Measurements from ENCODE around the gene TBC1D7. TPM values are rescaled to one million over a fixed set of nuclear protein-coding genes. Genes with fewer than 3 reads are reported as not detected.

The TBC1D7 gene
- polyA plus RNA-seq, 1 of the 3 experiments (the other 2 are of a cell fraction), result 25.2 TPM

DNA sequence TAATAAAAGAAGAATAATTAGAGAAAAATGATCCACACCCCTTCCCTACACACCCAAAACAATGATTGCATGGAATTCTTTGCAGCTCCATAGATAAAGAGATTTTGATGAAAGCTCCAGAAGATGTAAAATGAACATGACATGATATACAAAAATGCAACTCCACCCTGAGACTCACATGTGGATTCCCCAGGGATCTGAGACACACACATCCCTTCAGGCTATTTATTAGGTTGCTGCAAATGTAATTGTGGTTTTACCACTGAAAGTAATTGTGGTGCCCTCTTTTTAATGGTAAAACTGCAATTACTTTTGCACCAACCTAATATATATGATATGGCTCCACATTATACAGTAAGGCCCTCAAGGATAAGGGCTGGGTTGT, 40.4 kb upstream of the TBC1D7 start (continued):
- TF ChIP-seq, protein P1, sequence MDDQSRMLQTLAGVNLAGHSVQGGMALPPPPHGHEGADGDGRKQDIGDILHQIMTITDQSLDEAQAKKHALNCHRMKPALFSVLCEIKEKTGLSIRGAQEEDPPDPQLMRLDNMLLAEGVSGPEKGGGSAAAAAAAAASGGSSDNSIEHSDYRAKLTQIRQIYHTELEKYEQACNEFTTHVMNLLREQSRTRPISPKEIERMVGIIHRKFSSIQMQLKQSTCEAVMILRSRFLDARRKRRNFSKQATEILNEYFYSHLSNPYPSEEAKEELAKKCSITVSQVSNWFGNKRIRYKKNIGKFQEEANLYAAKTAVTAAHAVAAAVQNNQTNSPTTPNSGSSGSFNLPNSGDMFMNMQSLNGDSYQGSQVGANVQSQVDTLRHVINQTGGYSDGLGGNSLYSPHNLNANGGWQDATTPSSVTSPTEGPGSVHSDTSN (IDR thresholded peaks at IDR 0.05), result no peak
- TF ChIP-seq NFIC (IDR thresholded peaks at IDR 0.05; ENCODE audit: borderline replicate concordance) (no peak), RCOR1 (IDR thresholded peaks at IDR 0.05; ENCODE audit: low read length) (no peak), FOXM1 (IDR thresholded peaks at IDR 0.05; ENCODE audit: low read depth) (no peak), YY1 (IDR thresholded peaks at IDR 0.05; ENCODE audit: low read depth) (no peak), SIN3A (IDR thresholded peaks at IDR 0.05; ENCODE audit: borderline replicate concordance, low read depth, low read length) (no peak), EZH2phosphoT487 (IDR thresholded peaks at IDR 0.05; ENCODE audit: borderline replicate concordance, low read depth) (no peak), GABPA (IDR thresholded peaks at IDR 0.05; ENCODE audit: low read depth) (no peak)

DNA sequence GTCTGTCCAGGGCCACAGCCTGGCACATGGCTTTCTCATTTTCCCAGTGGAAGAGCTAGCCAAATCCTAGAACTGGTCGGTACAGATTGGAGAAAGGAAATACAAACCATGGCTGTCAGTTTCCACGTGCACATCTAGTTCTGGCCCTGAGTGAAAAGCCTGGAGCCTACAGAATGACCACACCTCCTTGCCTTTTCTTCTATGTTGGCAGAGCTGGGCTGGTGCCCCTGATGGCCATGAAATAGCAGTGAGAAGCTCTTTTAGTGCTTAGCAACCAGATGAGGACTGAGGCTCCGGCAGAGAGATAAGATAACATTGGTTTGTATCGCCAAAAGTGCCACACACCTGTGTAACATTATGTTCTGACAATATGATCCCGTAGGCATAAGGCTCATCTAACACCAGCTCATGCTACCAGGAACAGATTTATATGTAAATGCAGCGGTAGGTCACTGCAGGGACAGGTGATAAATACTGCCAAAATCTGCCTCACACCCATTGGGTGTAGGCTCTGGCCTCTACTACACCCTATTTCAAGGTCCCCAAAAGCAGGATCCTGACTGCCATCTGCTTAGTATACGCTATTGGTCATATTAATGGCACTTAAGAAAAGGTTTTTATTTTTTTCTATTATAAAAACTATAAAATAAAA, 39.9 kb upstream of the TBC1D7 start:
- TF ChIP-seq YY1 (IDR thresholded peaks at IDR 0.05; ENCODE audit: low read depth), result no peak
- TF ChIP-seq FOSL2 (IDR thresholded peaks at IDR 0.05; ENCODE audit: borderline replicate concordance, low read depth), result no peak
- TF ChIP-seq CHD2 (IDR thresholded peaks at IDR 0.05; ENCODE audit: low read length, partially characterized antibody), result no peak
- TF ChIP-seq FOXJ3 (CRISPR knock-in tag; IDR thresholded peaks at IDR 0.05), result no peak
- no peak for TF ChIP-seq GABPA (IDR thresholded peaks at IDR 0.05; ENCODE audit: low read depth)
- TF ChIP-seq NRF1 (IDR thresholded peaks at IDR 0.05; ENCODE audit: low read depth, low read length), result no peak
- TF ChIP-seq MEF2A (IDR thresholded peaks at IDR 0.05; ENCODE audit: borderline replicate concordance, low read depth), result no peak
- TF ChIP-seq, protein P2, sequence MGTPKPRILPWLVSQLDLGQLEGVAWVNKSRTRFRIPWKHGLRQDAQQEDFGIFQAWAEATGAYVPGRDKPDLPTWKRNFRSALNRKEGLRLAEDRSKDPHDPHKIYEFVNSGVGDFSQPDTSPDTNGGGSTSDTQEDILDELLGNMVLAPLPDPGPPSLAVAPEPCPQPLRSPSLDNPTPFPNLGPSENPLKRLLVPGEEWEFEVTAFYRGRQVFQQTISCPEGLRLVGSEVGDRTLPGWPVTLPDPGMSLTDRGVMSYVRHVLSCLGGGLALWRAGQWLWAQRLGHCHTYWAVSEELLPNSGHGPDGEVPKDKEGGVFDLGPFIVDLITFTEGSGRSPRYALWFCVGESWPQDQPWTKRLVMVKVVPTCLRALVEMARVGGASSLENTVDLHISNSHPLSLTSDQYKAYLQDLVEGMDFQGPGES (IDR thresholded peaks at IDR 0.05; ENCODE audit: low read depth, low read length), result no peak
- no peak for TF ChIP-seq EZH2phosphoT487 (IDR thresholded peaks at IDR 0.05; ENCODE audit: borderline replicate concordance, low read depth)
- no peak for TF ChIP-seq SMC3 (IDR thresholded peaks at IDR 0.05; ENCODE audit: low read depth, low read length)
- TF ChIP-seq REST (IDR thresholded peaks at IDR 0.05; ENCODE audit: low read depth, low read length), result no peak
- TF ChIP-seq, protein P3, sequence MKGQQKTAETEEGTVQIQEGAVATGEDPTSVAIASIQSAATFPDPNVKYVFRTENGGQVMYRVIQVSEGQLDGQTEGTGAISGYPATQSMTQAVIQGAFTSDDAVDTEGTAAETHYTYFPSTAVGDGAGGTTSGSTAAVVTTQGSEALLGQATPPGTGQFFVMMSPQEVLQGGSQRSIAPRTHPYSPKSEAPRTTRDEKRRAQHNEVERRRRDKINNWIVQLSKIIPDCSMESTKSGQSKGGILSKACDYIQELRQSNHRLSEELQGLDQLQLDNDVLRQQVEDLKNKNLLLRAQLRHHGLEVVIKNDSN (IDR thresholded peaks at IDR 0.05; ENCODE audit: borderline replicate concordance, low read depth), result no peak
- TF ChIP-seq RAD21 (IDR thresholded peaks at IDR 0.05; ENCODE audit: low read length), result no peak
- H3K9ac ChIP-seq, result no peak overlapping the region
- H3K27me3 ChIP-seq (ENCODE audit: insufficient read depth), result no peaks in the 10 kb centered on the region
- no peak overlapping the region for H2AFZ ChIP-seq (ENCODE audit: low read depth)
- no peak overlapping the region for H3K4me3 ChIP-seq (ENCODE audit: low read depth in 2 of 2, low read length in 1 of 2)
- H3K4me2 ChIP-seq, result no peak overlapping the region
- peak; percentile 32 for DNase-seq
- H3K36me3 ChIP-seq (replicated peaks in 1 of 2; ENCODE audit: control insufficient read depth in 1 of 2, insufficient read depth in 2 of 2, low read length in 1 of 2), result no peaks in the 10 kb centered on the region
- H3K9me2 ChIP-seq, result no peaks in the 10 kb centered on the region
- H3K79me2 ChIP-seq (ENCODE audit: insufficient read depth), result no peaks in the 10 kb centered on the region
- CTCF ChIA-PET, result interaction anchor here (0.9 to 1.3 kb wide), 3 partner anchors 15 to 207 kb away, joined by 3 to 4 read pairs (median 4); no protein-coding TSS in a partner anchor
- WGBS (ENCODE audit: low lambda C conversion rate), result 94% methylated on average over 7 of the region's 7 CpGs
- H4K20me1 ChIP-seq (ENCODE audit: insufficient read depth), result no peaks in the 10 kb centered on the region
- no peaks in the 10 kb centered on the region for H3F3A ChIP-seq (replicated peaks; ENCODE audit: insufficient read depth)
- H3K9me3 ChIP-seq, result no peaks in the 10 kb centered on the region
- no peak overlapping the region for H3K27ac ChIP-seq (ENCODE audit: low read depth in 2 of 2, low read length in 1 of 2)
- POLR2A ChIA-PET, result no interaction called here
- peaks cover 0 to 20% of the 10 kb centered on the region in 2 experiments; a peak in 1 of 4 replicates for H3K4me1 ChIP-seq (ENCODE audit: control insufficient read depth in 1 of 2, insufficient read depth in 2 of 2, low read depth in 1 of 2, low read length in 1 of 2)

All from SK-N-SH (cell line).